ENCODE data around the gene ADAM29. TPM values are rescaled to one million over a fixed set of nuclear protein-coding genes. Genes with fewer than 3 reads are reported as not detected.

ADAM29 gene
- total RNA-seq, 2 donors from 2014 or later, result not detected

DNA sequence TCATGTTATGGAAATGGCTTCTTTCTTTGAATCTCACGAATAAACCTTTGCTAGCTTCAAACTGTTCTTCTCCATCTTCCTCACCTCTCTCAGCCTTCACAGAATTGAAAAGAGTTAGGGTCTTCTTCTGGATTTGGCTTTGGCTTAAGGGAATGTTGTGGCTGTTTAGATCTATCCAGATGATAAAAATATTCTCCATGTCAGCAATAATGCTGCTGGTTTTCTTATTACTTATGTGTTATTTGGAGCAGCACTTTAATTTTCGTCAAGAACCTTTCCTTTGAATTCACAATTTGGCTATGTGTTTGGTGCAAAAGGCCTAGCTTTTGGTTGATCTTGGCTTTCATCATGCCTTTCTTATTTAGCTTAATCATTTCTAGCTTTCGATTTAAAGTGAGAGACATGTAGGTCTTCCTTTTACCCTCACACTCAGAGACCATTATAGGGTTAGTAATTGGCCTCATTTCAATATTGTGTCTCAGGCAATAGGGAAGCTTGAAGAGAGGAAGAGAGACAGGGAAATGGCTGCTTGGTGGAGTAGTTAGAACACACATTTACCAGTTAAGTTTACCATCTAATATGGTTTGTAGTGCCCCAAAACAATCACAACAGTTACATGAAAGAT lies 5.1 kb upstream of the ADAM29 start:
- Histone ChIP-seq H3K4me3 (no peak overlapping the region), H3K27ac (no peak overlapping the region), H3K27me3 (no peaks in the 10 kb centered on the region), H3K9me3 (no peaks in the 10 kb centered on the region), H3K4me1 (no peaks in the 10 kb centered on the region), H3K36me3 (replicated peaks in 1 of 2; ENCODE audit: insufficient read depth in 1 of 2, low read depth in 2 of 2) (no peaks in the 10 kb centered on the region)
- no peak for TF ChIP-seq POLR2A (IDR thresholded peaks at IDR 0.05)
- TF ChIP-seq, protein P1, sequence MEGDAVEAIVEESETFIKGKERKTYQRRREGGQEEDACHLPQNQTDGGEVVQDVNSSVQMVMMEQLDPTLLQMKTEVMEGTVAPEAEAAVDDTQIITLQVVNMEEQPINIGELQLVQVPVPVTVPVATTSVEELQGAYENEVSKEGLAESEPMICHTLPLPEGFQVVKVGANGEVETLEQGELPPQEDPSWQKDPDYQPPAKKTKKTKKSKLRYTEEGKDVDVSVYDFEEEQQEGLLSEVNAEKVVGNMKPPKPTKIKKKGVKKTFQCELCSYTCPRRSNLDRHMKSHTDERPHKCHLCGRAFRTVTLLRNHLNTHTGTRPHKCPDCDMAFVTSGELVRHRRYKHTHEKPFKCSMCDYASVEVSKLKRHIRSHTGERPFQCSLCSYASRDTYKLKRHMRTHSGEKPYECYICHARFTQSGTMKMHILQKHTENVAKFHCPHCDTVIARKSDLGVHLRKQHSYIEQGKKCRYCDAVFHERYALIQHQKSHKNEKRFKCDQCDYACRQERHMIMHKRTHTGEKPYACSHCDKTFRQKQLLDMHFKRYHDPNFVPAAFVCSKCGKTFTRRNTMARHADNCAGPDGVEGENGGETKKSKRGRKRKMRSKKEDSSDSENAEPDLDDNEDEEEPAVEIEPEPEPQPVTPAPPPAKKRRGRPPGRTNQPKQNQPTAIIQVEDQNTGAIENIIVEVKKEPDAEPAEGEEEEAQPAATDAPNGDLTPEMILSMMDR (IDR thresholded peaks at IDR 0.05), result no peak
- intact Hi-C loops (cut with DNase I), result no loop called here
- WGBS, 2 donors, result 51 to 62% methylated on average over 3 of the region's 3 CpGs
- ATAC-seq (no peak), DNase-seq (no peak)

DNA sequence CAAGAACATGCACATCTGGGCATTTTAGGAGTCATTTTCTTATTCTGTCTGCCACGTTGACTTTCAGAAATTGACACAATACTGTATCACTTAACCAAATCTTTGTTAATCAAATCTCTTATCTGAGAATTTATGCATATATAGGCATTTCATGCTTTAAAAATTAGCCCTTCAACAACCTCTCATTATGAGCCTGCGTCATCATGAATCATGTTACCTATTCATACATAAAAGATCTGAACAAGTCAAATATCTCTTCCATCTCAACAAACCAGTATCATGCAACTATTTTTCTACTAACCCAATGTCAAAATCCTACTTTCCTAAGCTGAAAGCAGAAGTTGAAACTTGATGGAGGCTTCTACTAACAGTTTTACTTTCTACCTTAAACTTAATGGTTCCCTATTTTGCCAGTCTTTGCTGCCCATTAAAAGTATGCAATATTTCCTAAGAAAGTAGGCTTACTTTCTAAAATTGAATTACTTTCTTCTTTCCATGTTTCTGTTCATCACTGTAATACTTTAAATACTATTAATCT lies 1.8 kb downstream of the ADAM29 start:
- no peak for ATAC-seq
- Histone ChIP-seq H3K36me3 (replicated peaks in 1 of 2; ENCODE audit: insufficient read depth in 1 of 2, low read depth in 2 of 2) (no peaks in the 10 kb centered on the region), H3K4me3 (no peak overlapping the region), H3K9me3 (no peaks in the 10 kb centered on the region), H3K27ac (no peak overlapping the region), H3K4me1 (no peaks in the 10 kb centered on the region), H3K27me3 (no peaks in the 10 kb centered on the region)
- no peak for DNase-seq
- intact Hi-C loops (cut with DNase I), result no loop called here
- 57% methylated on average over 2 of the region's 2 CpGs for WGBS, 2 donors
- no peak for TF ChIP-seq POLR2A (IDR thresholded peaks at IDR 0.05)
- TF ChIP-seq, protein P1 (IDR thresholded peaks at IDR 0.05), result no peak

DNA sequence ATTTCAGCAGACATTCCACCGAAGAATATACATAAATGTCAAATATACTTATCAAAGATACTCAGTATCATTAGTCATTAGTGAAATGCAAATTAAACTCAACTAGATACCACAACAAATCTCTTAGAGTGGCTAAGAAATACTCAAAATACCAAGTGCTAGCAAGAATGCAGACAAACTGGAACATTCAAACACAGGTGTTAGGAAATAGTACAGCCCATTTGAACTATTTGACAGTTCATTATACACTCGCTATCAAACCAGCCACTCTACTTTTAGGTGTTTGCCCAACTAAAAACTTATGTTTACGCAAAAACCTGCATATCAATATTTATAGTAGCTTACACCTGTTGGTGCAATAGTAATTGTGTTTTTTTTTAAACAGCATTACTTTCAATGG lies 8.8 kb downstream of the ADAM29 start:
- Histone ChIP-seq H3K36me3 (replicated peaks in 1 of 2; ENCODE audit: insufficient read depth in 1 of 2, low read depth in 2 of 2) (no peaks in the 10 kb centered on the region), H3K4me1 (no peaks in the 10 kb centered on the region), H3K27ac (no peak overlapping the region), H3K9me3 (no peaks in the 10 kb centered on the region), H3K4me3 (no peak overlapping the region), H3K27me3 (no peaks in the 10 kb centered on the region)
- DNase-seq (no peak), ATAC-seq (no peak)
- WGBS, 2 donors, result 36% methylated on average over 3 of the region's 3 CpGs
- intact Hi-C loops (cut with DNase I), result no loop called here
- TF ChIP-seq, protein P1 (IDR thresholded peaks at IDR 0.05), result no peak
- no peak for TF ChIP-seq POLR2A (IDR thresholded peaks at IDR 0.05)

DNA sequence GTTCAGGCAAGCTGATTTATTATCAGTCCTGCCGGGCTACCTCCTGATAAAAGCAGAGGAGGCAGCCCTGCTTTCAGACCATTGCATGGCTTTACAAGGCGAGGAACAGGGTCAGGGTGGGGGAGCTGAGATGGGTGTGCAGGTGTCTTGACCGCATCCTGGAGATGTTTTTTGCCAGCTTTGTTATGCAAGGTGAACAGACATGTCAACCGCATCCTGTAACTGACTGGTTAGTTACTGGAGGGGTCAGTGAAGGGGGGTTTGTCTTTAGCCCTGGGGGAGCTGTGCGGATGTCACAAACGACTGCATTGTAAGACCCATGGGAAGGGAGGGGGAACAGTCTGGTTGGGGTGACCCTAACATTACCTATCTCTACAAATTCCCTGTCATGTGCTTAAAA lies 10.0 kb downstream of the ADAM29 start:
- no peak overlapping the region for H3K4me3 ChIP-seq
- DNase-seq (no peak), ATAC-seq (no peak)
- no peak overlapping the region for H3K27ac ChIP-seq
- no peaks in the 10 kb centered on the region for H3K4me1 ChIP-seq
- no peaks in the 10 kb centered on the region for H3K9me3 ChIP-seq
- WGBS, 2 donors, result 62 to 63% methylated on average over 6 of the region's 6 CpGs
- TF ChIP-seq, protein P1 (IDR thresholded peaks at IDR 0.05), result no peak
- TF ChIP-seq POLR2A (IDR thresholded peaks at IDR 0.05), result no peak
- intact Hi-C loops (cut with DNase I), result no loop called here
- H3K36me3 ChIP-seq (replicated peaks in 1 of 2; ENCODE audit: insufficient read depth in 1 of 2, low read depth in 2 of 2), result no peaks in the 10 kb centered on the region
- no peaks in the 10 kb centered on the region for H3K27me3 ChIP-seq
